HepG2 (cell line): Measurements from ENCODE around the gene SFI1. TPM values are rescaled to one million over a fixed set of nuclear protein-coding genes. Genes with fewer than 3 reads are reported as not detected.
A peak's percentile ranks its signal among the peaks of the same experiment; 100 is the strongest.

Experiments
- ATM ChIP-seq: fragments of 450-650 bp; IDR thresholded peaks from 2 replicates; pipeline ENCODE4 v1.7.1; 2017; ENCODE audit warnings: mild to moderate bottlenecking, borderline replicate concordance
- CREM ChIP-seq, 2 experiments: sonication (generic) in 1 of 2; formaldehyde crosslinking in 1 of 2; IDR thresholded peaks; 2 replicates each; pipeline versions ENCODE4 v1.4.0 to v1.6.1; 2016 to 2020; ENCODE audit warnings: antibody characterized with exemption in 1 of 2, mild to moderate bottlenecking in 1 of 2, missing genetic modification reagents in 1 of 2
- DR1 ChIP-seq: sonication (generic); formaldehyde crosslinking; IDR thresholded peaks from 2 replicates; pipeline ENCODE4 v1.8.0; 2021; ENCODE audit warnings: mild to moderate bottlenecking, missing genetic modification reagents, inconsistent platforms
- FLYWCH1 ChIP-seq: sonication (generic); formaldehyde crosslinking; IDR thresholded peaks from 2 replicates; pipeline ENCODE4 v1.8.1; 2023; ENCODE audit warnings: mild to moderate bottlenecking, missing genetic modification reagents
- MAZ ChIP-seq, 2 experiments: sonication (generic) in 1 of 2; formaldehyde crosslinking in 1 of 2; IDR thresholded peaks; 2 replicates each; pipeline versions ENCODE4 v1.5.0 to v1.6.1; 2012 to 2020; ENCODE audit warnings: low read depth in 2 of 2, mild to moderate bottlenecking in 2 of 2, borderline replicate concordance in 1 of 2, improper control_type of control experiment in 1 of 2, low read length in 1 of 2, missing genetic modification reagents in 1 of 2, moderate library complexity in 1 of 2
- NFKBIZ ChIP-seq: IDR thresholded peaks from 2 replicates; pipeline ENCODE4 v1.6.1; 2018; ENCODE audit warnings: missing genetic modification reagents, missing compliant biosample characterization
- PITX1 ChIP-seq: sonication (generic); formaldehyde crosslinking; IDR thresholded peaks from 2 replicates; pipeline ENCODE4 v1.5.1; 2020; ENCODE audit warnings: mild to moderate bottlenecking, missing genetic modification reagents
- PTBP1 ChIP-seq: fragments of 200-400 bp; formaldehyde crosslinking; IDR thresholded peaks from 2 replicates; pipeline ENCODE4 v1.6.1; 2018; ENCODE audit warnings: low read length, low read depth; ENCODE audit not compliant: poor library complexity, severe bottlenecking
- SYNCRIP ChIP-seq: fragments of 200-400 bp; formaldehyde crosslinking; IDR thresholded peaks from 2 replicates; pipeline ENCODE4 v1.6.1; 2018; ENCODE audit warnings: mild to moderate bottlenecking, low read depth, low read length; ENCODE audit not compliant: insufficient read depth
- TAF15 ChIP-seq: fragments of 200-400 bp; formaldehyde crosslinking; IDR thresholded peaks from one replicate; pipeline ENCODE4 v1.6.1; 2018; ENCODE audit warnings: mild to moderate bottlenecking, low read depth, low read length; ENCODE audit not compliant: poor library complexity, severe bottlenecking
- ZMAT3 ChIP-seq: sonication (generic); formaldehyde crosslinking; conservative IDR thresholded peaks from 2 replicates; pipeline ENCODE4 v1.7.0; 2021; ENCODE audit warnings: missing genetic modification reagents
- ZNF121 ChIP-seq: sonication (generic); formaldehyde crosslinking; IDR thresholded peaks from 2 replicates; pipeline ENCODE4 v1.5.0; 2020; ENCODE audit warnings: mild to moderate bottlenecking, missing genetic modification reagents
- ZNF335 ChIP-seq: sonication (generic); formaldehyde crosslinking; IDR thresholded peaks from 2 replicates; pipeline ENCODE4 v1.4.0; 2020; ENCODE audit warnings: missing genetic modification reagents
- ZNF484 ChIP-seq: sonication (generic); formaldehyde crosslinking; IDR thresholded peaks from 2 replicates; pipeline ENCODE4 v1.5.1; 2020; ENCODE audit warnings: mild to moderate bottlenecking, low read depth, missing genetic modification reagents, borderline replicate concordance
- ZNF562 ChIP-seq: sonication (generic); formaldehyde crosslinking; IDR thresholded peaks from 2 replicates; pipeline ENCODE4 v1.8.0; 2022; ENCODE audit warnings: missing genetic modification reagents, borderline replicate concordance
- ZNF773 ChIP-seq: sonication (generic); formaldehyde crosslinking; IDR thresholded peaks from 2 replicates; pipeline ENCODE4 v1.4.0; 2020; ENCODE audit warnings: missing genetic modification reagents, borderline replicate concordance
- ZNF782 ChIP-seq: sonication (generic); formaldehyde crosslinking; IDR thresholded peaks from 2 replicates; pipeline ENCODE4 v1.4.0; 2020; ENCODE audit warnings: missing genetic modification reagents, mild to moderate bottlenecking, borderline replicate concordance
- polyA plus RNA-seq, 8 experiments: library from polyadenylated mRNA; depleted of rRNA in 3 of 8; stranded (reverse) in 7 of 8; unstranded in 1 of 8; fragments of >200 nt; fragmentation: Illumina TruSeq in 4 of 8; extraction: Trizol in 4 of 8; gene quantifications; 2 replicates each; pipeline versions ENCODE4 v1.2.1 to v1.2.3, GENCODE V29; 2011 to 2016; ENCODE audit warnings: low read depth in 4 of 8, missing spikeins in 1 of 8, mixed read lengths in 1 of 8; ENCODE audit not compliant: insufficient read depth in 1 of 8
- total RNA-seq, 5 experiments: library from RNA; depleted of rRNA; stranded (reverse); fragments of >200 nt; fragmentation: Illumina TruSeq; extraction: Trizol; gene quantifications; 2 replicates each; pipeline ENCODE4 v1.2.3, GENCODE V29; 2016; ENCODE audit warnings: low read depth in 1 of 5
- TF ChIP-seq, protein P1 (sequence below): sonication (generic); formaldehyde crosslinking; IDR thresholded peaks from 2 replicates; pipeline ENCODE4 v1.5.1; 2020; ENCODE audit warnings: mild to moderate bottlenecking, missing genetic modification reagents, moderate library complexity
- TF ChIP-seq, protein P2 (sequence below): sonication (generic); formaldehyde crosslinking; conservative IDR thresholded peaks from 2 replicates; pipeline ENCODE4 v1.4.0; 2020; ENCODE audit warnings: missing genetic modification reagents
- TF ChIP-seq, protein P3 (sequence below): sonication (generic); formaldehyde crosslinking; IDR thresholded peaks from 2 replicates; pipeline ENCODE4 v1.4.0; 2020; ENCODE audit warnings: mild to moderate bottlenecking, missing genetic modification reagents

SFI1 gene
- total and polyA plus RNA-seq, 2 of the 13 experiments (the other 11 are each of a cell fraction or from before 2014, with no cell fraction given), result 20.5 to 40.1 TPM

DNA sequence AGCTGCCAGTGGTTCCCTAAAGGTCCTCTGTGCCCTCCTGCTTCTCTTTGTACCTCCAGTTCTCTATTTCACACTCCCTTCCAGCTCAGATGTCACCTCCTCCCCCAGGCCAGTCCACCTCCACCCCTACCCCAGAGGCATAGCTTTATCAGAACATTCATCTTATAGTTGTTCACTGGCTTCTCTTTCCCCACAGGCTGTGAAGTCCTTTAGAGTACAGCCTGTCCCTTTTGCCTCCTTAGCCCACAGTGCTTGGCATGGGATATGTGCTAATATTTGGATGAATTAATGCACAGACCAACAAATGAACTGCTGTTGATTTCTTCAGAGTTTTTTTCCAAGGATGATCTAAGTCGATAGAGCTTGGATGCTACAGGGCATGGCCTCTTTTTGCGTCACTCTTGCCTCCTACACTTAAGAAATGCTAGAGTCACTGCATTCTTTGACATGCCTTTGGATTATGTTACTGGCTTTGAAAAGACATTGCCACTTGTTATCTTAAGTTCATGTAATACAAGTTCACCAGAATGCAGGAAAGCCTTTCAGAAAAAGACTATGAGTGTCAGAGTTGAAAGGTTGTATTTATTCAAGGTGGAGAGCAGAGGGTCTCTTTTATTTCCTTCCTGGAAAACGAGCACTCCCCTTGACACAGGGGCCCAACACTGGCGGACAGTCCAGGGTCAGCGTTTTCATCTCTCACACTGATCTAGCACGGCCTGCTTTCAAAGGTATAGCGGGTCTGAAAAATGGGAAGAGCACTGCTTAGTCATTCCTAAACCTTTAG lies 90.0 kb downstream of the SFI1 start (continued):
- TF ChIP-seq ZNF773 (CRISPR knock-in tag) (no peak), PTBP1 (no peak), SYNCRIP (no peak), NFKBIZ (CRISPR knock-in tag) (peak; percentile 42; the same call in 1 of the 2 replicates), ZNF782 (CRISPR knock-in tag) (no peak), PITX1 (CRISPR knock-in tag) (peak; percentile 78), ZNF562 (CRISPR knock-in tag) (no peak), ZMAT3 (CRISPR knock-in tag) (0 out of 2 replicates have a peak, but pooled peaks have one; percentile 23), ATM (no peak), ZNF121 (CRISPR knock-in tag) (no peak), DR1 (CRISPR knock-in tag) (no peak), MAZ (IDR thresholded peaks at IDR 0.05; ENCODE audit: borderline replicate concordance, low read depth, low read length) (no peak), MAZ (CRISPR knock-in tag; IDR thresholded peaks at IDR 0.05; ENCODE audit: low read depth) (no peak), ZNF484 (no peak), ZNF335 (CRISPR knock-in tag) (0 out of 2 replicates have a peak, but pooled peaks have one; percentile 38), TAF15 (no peak), FLYWCH1 (CRISPR knock-in tag) (no peak), CREM (IDR thresholded peaks at IDR 0.05) (peak; percentile 89), CREM (CRISPR knock-in tag; IDR thresholded peaks at IDR 0.05) (no peak)
- TF ChIP-seq, protein P1, sequence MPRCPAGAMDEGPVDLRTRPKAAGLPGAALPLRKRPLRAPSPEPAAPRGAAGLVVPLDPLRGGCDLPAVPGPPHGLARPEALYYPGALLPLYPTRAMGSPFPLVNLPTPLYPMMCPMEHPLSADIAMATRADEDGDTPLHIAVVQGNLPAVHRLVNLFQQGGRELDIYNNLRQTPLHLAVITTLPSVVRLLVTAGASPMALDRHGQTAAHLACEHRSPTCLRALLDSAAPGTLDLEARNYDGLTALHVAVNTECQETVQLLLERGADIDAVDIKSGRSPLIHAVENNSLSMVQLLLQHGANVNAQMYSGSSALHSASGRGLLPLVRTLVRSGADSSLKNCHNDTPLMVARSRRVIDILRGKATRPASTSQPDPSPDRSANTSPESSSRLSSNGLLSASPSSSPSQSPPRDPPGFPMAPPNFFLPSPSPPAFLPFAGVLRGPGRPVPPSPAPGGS, result no peak
- TF ChIP-seq, protein P2, sequence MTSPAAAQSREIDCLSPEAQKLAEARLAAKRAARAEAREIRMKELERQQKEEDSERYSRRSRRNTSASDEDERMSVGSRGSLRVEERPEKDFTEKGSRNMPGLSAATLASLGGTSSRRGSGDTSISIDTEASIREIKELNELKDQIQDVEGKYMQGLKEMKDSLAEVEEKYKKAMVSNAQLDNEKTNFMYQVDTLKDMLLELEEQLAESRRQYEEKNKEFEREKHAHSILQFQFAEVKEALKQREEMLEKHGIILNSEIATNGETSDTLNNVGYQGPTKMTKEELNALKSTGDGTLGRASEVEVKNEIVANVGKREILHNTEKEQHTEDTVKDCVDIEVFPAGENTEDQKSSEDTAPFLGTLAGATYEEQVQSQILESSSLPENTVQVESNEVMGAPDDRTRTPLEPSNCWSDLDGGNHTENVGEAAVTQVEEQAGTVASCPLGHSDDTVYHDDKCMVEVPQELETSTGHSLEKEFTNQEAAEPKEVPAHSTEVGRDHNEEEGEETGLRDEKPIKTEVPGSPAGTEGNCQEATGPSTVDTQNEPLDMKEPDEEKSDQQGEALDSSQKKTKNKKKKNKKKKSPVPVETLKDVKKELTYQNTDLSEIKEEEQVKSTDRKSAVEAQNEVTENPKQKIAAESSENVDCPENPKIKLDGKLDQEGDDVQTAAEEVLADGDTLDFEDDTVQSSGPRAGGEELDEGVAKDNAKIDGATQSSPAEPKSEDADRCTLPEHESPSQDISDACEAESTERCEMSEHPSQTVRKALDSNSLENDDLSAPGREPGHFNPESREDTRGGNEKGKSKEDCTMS (CRISPR knock-in tag), result no peak
- TF ChIP-seq, protein P3, sequence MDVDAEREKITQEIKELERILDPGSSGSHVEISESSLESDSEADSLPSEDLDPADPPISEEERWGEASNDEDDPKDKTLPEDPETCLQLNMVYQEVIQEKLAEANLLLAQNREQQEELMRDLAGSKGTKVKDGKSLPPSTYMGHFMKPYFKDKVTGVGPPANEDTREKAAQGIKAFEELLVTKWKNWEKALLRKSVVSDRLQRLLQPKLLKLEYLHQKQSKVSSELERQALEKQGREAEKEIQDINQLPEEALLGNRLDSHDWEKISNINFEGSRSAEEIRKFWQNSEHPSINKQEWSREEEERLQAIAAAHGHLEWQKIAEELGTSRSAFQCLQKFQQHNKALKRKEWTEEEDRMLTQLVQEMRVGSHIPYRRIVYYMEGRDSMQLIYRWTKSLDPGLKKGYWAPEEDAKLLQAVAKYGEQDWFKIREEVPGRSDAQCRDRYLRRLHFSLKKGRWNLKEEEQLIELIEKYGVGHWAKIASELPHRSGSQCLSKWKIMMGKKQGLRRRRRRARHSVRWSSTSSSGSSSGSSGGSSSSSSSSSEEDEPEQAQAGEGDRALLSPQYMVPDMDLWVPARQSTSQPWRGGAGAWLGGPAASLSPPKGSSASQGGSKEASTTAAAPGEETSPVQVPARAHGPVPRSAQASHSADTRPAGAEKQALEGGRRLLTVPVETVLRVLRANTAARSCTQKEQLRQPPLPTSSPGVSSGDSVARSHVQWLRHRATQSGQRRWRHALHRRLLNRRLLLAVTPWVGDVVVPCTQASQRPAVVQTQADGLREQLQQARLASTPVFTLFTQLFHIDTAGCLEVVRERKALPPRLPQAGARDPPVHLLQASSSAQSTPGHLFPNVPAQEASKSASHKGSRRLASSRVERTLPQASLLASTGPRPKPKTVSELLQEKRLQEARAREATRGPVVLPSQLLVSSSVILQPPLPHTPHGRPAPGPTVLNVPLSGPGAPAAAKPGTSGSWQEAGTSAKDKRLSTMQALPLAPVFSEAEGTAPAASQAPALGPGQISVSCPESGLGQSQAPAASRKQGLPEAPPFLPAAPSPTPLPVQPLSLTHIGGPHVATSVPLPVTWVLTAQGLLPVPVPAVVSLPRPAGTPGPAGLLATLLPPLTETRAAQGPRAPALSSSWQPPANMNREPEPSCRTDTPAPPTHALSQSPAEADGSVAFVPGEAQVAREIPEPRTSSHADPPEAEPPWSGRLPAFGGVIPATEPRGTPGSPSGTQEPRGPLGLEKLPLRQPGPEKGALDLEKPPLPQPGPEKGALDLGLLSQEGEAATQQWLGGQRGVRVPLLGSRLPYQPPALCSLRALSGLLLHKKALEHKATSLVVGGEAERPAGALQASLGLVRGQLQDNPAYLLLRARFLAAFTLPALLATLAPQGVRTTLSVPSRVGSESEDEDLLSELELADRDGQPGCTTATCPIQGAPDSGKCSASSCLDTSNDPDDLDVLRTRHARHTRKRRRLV (CRISPR knock-in tag), result no peak
